Stimulated activated CD4-positive, alpha-beta T cell treated with anti-CD3 and anti-CD28 coated beads, Interleukin-4, amount 100 ng/mL, for 1 hour (primary cell): ENCODE data around the gene IDH3B.

ENCODE experiments used
- DNase-seq: peaks from one replicate; pipeline ENCODE4 v3.0.0-alpha.2; 2020

Gene IDH3B

DNA sequence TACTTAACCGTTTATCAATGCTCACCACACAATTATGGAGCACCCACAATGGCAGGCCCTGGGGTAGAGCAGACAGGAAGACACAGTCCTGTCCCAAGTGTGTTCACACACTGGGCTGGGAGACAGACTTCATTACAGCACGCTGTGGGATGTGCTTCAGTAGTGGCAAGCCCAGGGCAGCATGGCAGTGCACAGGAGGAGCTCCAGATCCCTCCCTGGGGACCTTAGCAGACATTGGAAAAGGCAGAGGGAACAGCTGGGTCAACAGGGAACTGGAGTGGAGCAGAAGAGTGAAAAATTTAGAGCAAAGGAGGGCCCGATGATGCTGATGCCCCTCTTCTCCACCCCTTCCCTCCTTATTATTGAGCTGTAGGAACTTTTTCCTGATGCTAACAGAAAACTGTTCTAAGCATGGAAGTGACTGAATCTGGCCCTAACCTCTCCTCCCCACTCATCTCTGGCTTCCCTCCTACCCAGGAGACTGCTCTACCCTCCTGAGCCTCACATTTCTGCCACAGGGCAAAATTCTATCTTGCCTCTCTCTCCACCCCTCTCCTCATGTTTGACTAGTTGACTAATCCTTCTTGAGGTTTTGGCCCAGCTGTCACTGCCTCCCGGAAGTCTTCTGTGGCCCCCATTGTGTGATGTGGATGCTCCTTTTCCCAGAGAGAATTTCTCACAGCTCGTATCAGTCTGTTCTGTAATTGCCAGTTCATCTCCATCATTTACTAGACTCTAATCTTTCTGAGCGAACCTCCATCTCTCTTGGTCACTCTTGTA is 52.9 kb downstream of the IDH3B start:
- DNase-seq = no peak

DNA sequence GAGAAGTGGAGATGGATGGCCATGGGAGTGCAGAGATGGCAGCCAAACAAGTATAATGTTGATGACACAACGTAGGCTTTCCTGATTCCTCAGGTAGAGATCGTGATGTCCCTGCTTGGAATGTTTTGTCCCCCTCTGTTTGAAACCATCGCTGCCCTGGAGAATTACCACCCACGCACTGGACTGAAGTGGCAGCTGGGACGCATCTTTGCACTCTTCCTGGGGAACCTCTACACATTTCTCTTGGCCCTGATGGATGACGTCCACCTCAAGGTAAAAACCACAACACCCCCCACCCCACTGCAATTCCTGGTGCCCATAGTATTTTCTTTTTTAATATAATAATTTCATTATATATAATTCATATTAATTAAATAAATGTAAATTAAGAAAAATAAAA is 53.7 kb downstream of the IDH3B start:
- no peak for DNase-seq
